ENCODE measurements around the gene ECT2L.

ECT2L gene

GRCh38 chr6:138795809-138796603, at the start of gene ECT2L:
Gene ECT2L (plus strand): TSS chr6:138796087. CDS start chr6:138813275, 17,188 bp downstream.
- in situ Hi-C loops (cut with MboI; ENCODE audit: low sequenced_read_pairs): no loop called here

- in situ Hi-C loops (cut with MboI; ENCODE audit: low sequenced_read_pairs): loop anchor here (25.0 kb wide), 1 partner anchor 640 kb away; the partner anchor contains the start of gene PERP
Measured at GRCh38 chr6:138752017-138752416, 43.9 kb upstream of the ECT2L start.

GRCh38 chr6:138757136-138757535, 38.8 kb upstream of the ECT2L start:
- in situ Hi-C loops (cut with MboI; ENCODE audit: low sequenced_read_pairs): loop anchor here (25.0 kb wide), 1 partner anchor 645 kb away; the partner anchor contains the start of gene PERP

- in situ Hi-C loops (cut with MboI; ENCODE audit: low sequenced_read_pairs): loop anchor here (25.0 kb wide), 1 partner anchor 654 kb away; the partner anchor contains the start of gene PERP
Measured at GRCh38 chr6:138765896-138766655, 29.8 kb upstream of the ECT2L start.

GRCh38 chr6:138769102-138769676, 26.7 kb upstream of the ECT2L start:
- in situ Hi-C loops (cut with MboI; ENCODE audit: low sequenced_read_pairs): loop anchor here (25.0 kb wide), 1 partner anchor 657 kb away; the partner anchor contains the start of gene PERP

- in situ Hi-C loops (cut with MboI; ENCODE audit: low sequenced_read_pairs): loop anchor here (5.0 to 25.0 kb wide), 3 partner anchors 180 to 660 kb away; partner anchors contain the start of gene PERP
Measured at GRCh38 chr6:138772596-138773176, 23.2 kb upstream of the ECT2L start.

GRCh38 chr6:138773177-138774091, 22.5 kb upstream of the ECT2L start, which contains the start of gene CCDC28A:
Gene CCDC28A (plus strand): TSS chr6:138773769. CDS start chr6:138776121, 2,352 bp downstream.
- in situ Hi-C loops (cut with MboI; ENCODE audit: low sequenced_read_pairs): loop anchor here (5.0 to 25.0 kb wide), 3 partner anchors 181 to 661 kb away; partner anchors contain the start of gene PERP

- in situ Hi-C loops (cut with MboI; ENCODE audit: low sequenced_read_pairs): loop anchor here (5.0 to 25.0 kb wide), 3 partner anchors 182 to 662 kb away; partner anchors contain the start of gene PERP
Measured at GRCh38 chr6:138774370-138774769, 21.5 kb upstream of the ECT2L start.

- in situ Hi-C loops (cut with MboI; ENCODE audit: low sequenced_read_pairs): loop anchor here (10.0 kb wide), 1 partner anchor 342 kb away; no protein-coding TSS in a partner anchor
Measured at GRCh38 chr6:138776659-138777058, 19.2 kb upstream of the ECT2L start.

GRCh38 chr6:138778331-138778730, 17.6 kb upstream of the ECT2L start:
- in situ Hi-C loops (cut with MboI; ENCODE audit: low sequenced_read_pairs): loop anchor here (10.0 kb wide), 1 partner anchor 344 kb away; no protein-coding TSS in a partner anchor

GRCh38 chr6:138782243-138782642, 13.6 kb upstream of the ECT2L start:
- in situ Hi-C loops (cut with MboI; ENCODE audit: low sequenced_read_pairs): no loop called here

- in situ Hi-C loops (cut with MboI; ENCODE audit: low sequenced_read_pairs): no loop called here
Measured at GRCh38 chr6:138785079-138785478, 10.8 kb upstream of the ECT2L start.

GRCh38 chr6:138785980-138786379, 9.9 kb upstream of the ECT2L start:
- in situ Hi-C loops (cut with MboI; ENCODE audit: low sequenced_read_pairs): no loop called here

GRCh38 chr6:138787138-138787537, 8.7 kb upstream of the ECT2L start:
- in situ Hi-C loops (cut with MboI; ENCODE audit: low sequenced_read_pairs): no loop called here

GRCh38 chr6:138796771-138797170, 884 bp downstream of the ECT2L start:
- in situ Hi-C loops (cut with MboI; ENCODE audit: low sequenced_read_pairs): no loop called here

GRCh38 chr6:138797806-138798446, 2.0 kb downstream of the ECT2L start:
- in situ Hi-C loops (cut with MboI; ENCODE audit: low sequenced_read_pairs): no loop called here

- in situ Hi-C loops (cut with MboI; ENCODE audit: low sequenced_read_pairs): loop anchor here (25.0 kb wide), 1 partner anchor 412 kb away; no protein-coding TSS in a partner anchor
Measured at GRCh38 chr6:138800377-138801150, 4.7 kb downstream of the ECT2L start.

GRCh38 chr6:138803331-138803730, 7.4 kb downstream of the ECT2L start:
- in situ Hi-C loops (cut with MboI; ENCODE audit: low sequenced_read_pairs): loop anchor here (25.0 kb wide), 1 partner anchor 409 kb away; no protein-coding TSS in a partner anchor
